Endothelial cell of umbilical vein (primary cell): ENCODE data around the gene PLXDC2. TPM values are rescaled to one million over a fixed set of nuclear protein-coding genes. Genes with fewer than 3 reads are reported as not detected.

ENCODE experiments used
- BruUV-seq: library from RNA; stranded (reverse); fragments of 400-500 nt; replicated peaks from 2 replicates; lab custom pipeline; 2021; lab: Mats Ljungman, UMichigan
- CTCF ChIA-PET: fragments of 300-600, 350-600 bp; sonication (Branson Sonifier 250); formaldehyde crosslinking; loops from one replicate; lab custom pipeline; 2021; ENCODE audit warnings: antibody characterized with exemption, inconsistent platforms; lab: Charles Lee
- POLR2A ChIA-PET: fragments of 300-600, 350-600 bp; sonication (Branson Sonifier 250); formaldehyde crosslinking; loops from one replicate; lab custom pipeline; 2021; ENCODE audit warnings: antibody characterized with exemption, inconsistent platforms; lab: Charles Lee
- DNase-seq: peaks from one replicate; pipeline ENCODE4 v3.0.0-alpha.2; 2011; ENCODE audit warnings: low read depth, low spot score
- FAIRE-seq: peaks from 2 replicates; lab custom pipeline; 2011; peaks lifted over from hg19 to GRCh38; lab: Jason Lieb, UNC
- H2AFZ ChIP-seq: 2 replicates; pipeline ENCODE4 v1.6.0; 2012; ENCODE audit warnings: low read depth, low read length, control low read depth, inconsistent platforms
- H3K27ac ChIP-seq: 2 replicates; pipeline ENCODE4 v1.5.1; 2011; ENCODE audit warnings: low read depth, mild to moderate bottlenecking, control low read depth, low read length, moderate library complexity; ENCODE audit not compliant: insufficient read depth
- H3K27me3 ChIP-seq, 2 experiments: 2 replicates each; pipeline versions ENCODE4 v1.6.0 to v1.6.1; 2011; ENCODE audit warnings: low read length in 2 of 2, mixed read lengths in 1 of 2; ENCODE audit not compliant: control insufficient read depth in 2 of 2, insufficient read depth in 2 of 2
- H3K36me3 ChIP-seq, 2 experiments: 2 replicates in 1 of 2; 3 replicates in 1 of 2; pipeline ENCODE4 v1.5.1; 2011; ENCODE audit warnings: low read length in 2 of 2, mild to moderate bottlenecking in 1 of 2, moderate library complexity in 1 of 2; ENCODE audit not compliant: control insufficient read depth in 2 of 2, insufficient read depth in 2 of 2; ENCODE audit errors: extremely low read depth in 1 of 2
- H3K4me1 ChIP-seq: 3 replicates; pipeline ENCODE4 v1.5.1; 2011; ENCODE audit warnings: mild to moderate bottlenecking, low read length; ENCODE audit not compliant: control insufficient read depth, insufficient read depth; ENCODE audit errors: extremely low read depth
- H3K4me2 ChIP-seq: 2 replicates; pipeline ENCODE4 v1.6.1; 2011; ENCODE audit warnings: low read length, control low read depth, mixed read lengths; ENCODE audit not compliant: insufficient read depth
- H3K4me3 ChIP-seq, 3 experiments: fragments of 200-600 bp in 1 of 3; sonication (generic), shearing (Covaris generic) in 1 of 3; replicated peaks in 1 of 3; 2 replicates each; pipeline ENCODE4 v1.5.1; 2011 to 2016; ENCODE audit warnings: control low read depth in 3 of 3, low read length in 3 of 3, mild to moderate bottlenecking in 2 of 3, inconsistent platforms in 1 of 3, low read depth in 1 of 3, moderate library complexity in 1 of 3; ENCODE audit not compliant: insufficient read depth in 1 of 3
- H3K79me2 ChIP-seq: 2 replicates; pipeline ENCODE4 v1.6.0; 2012; ENCODE audit warnings: low read length, inconsistent platforms; ENCODE audit not compliant: control insufficient read depth, insufficient read depth
- H3K9ac ChIP-seq: replicated peaks from 2 replicates; pipeline ENCODE3; 2011; ENCODE audit warnings: low read length, control low read depth; ENCODE audit not compliant: insufficient read depth; ENCODE audit errors: extremely low read depth
- H3K9me1 ChIP-seq: replicated peaks from 3 replicates; pipeline ENCODE4 v1.6.0; 2011; ENCODE audit warnings: mild to moderate bottlenecking, low read length; ENCODE audit not compliant: control insufficient read depth, insufficient read depth; ENCODE audit errors: extremely low read depth
- H3K9me3 ChIP-seq: replicated peaks from 2 replicates; pipeline ENCODE4 v1.5.1; 2012; ENCODE audit warnings: low read length, inconsistent platforms; ENCODE audit not compliant: control insufficient read depth, insufficient read depth
- H4K20me1 ChIP-seq: replicated peaks from 2 replicates; pipeline ENCODE3; 2011; ENCODE audit warnings: mild to moderate bottlenecking, low read length; ENCODE audit not compliant: control insufficient read depth, insufficient read depth; ENCODE audit errors: extremely low read depth
- EZH2 ChIP-seq: IDR thresholded peaks from 2 replicates; pipeline ENCODE4 v1.6.1; 2012; ENCODE audit warnings: borderline replicate concordance, low read depth, mild to moderate bottlenecking, moderate library complexity, low read length, inconsistent platforms; ENCODE audit not compliant: severe bottlenecking
- FOS ChIP-seq: IDR thresholded peaks from 2 replicates; pipeline ENCODE4 v1.6.1; 2011; ENCODE audit warnings: mild to moderate bottlenecking, low read length, moderate library complexity, borderline replicate concordance; ENCODE audit not compliant: insufficient read depth
- GATA2 ChIP-seq: IDR thresholded peaks from 2 replicates; pipeline ENCODE4 v1.7.0; 2011; ENCODE audit warnings: low read depth, mild to moderate bottlenecking, moderate library complexity, mixed read lengths, low read length; ENCODE audit not compliant: insufficient read length, insufficient read depth
- JUN ChIP-seq: IDR thresholded peaks from 2 replicates; pipeline ENCODE4 v1.6.1; 2011; ENCODE audit warnings: borderline replicate concordance, low read depth; ENCODE audit not compliant: insufficient read length, insufficient read depth
- MYC ChIP-seq: IDR thresholded peaks from one replicate; pipeline ENCODE4 v1.6.1; 2011; ENCODE audit warnings: mild to moderate bottlenecking, low read depth, low read length
- POLR2A ChIP-seq: IDR thresholded peaks from 2 replicates; pipeline ENCODE4 v1.6.1; 2012; ENCODE audit warnings: low read depth, mild to moderate bottlenecking, control low read depth, low read length
- POLR2AphosphoS5 ChIP-seq: IDR thresholded peaks from 2 replicates; pipeline ENCODE4 v1.6.1; 2012; ENCODE audit warnings: low read depth, mild to moderate bottlenecking, control low read depth, low read length, moderate library complexity; ENCODE audit not compliant: insufficient read depth
- dilution Hi-C: fragments of 300-500 bp; cut with MboI; formaldehyde crosslinking; loops from one replicate; pipeline ENCODE4 v1.15.0; 2019; ENCODE audit warnings: low sequenced_read_pairs; ENCODE audit not compliant: extremely low pct_ligation_motif_present
- intact Hi-C: fragments of 100-400 bp; cut with micrococcal nuclease; formaldehyde crosslinking; loops from one replicate; pipeline ENCODE4 v1.10.0; 2022
- polyA plus RNA-seq, 4 experiments: library from polyadenylated mRNA; depleted of rRNA in 3 of 4; stranded (reverse) in 3 of 4; unstranded in 1 of 4; fragments of >200 nt; gene quantifications; 2 replicates each; pipeline versions ENCODE4 v1.2.1 to v1.2.3, GENCODE V29; 2011 to 2012; ENCODE audit warnings: missing spikeins in 1 of 4
- total RNA-seq: library from RNA; stranded (reverse); gene quantifications from 2 replicates; pipeline ENCODE4 v1.2.3, GENCODE V29; 2021
- TF ChIP-seq, protein P1 (sequence below), 2 donors: IDR thresholded peaks; 1 replicate in 1 of 2; 2 replicates in 1 of 2; pipeline ENCODE4 v1.5.1; 2011; ENCODE audit warnings: low read length in 2 of 2, mild to moderate bottlenecking in 2 of 2, moderate library complexity in 2 of 2, control low read depth in 1 of 2, inconsistent platforms in 1 of 2, low read depth in 1 of 2; ENCODE audit not compliant: insufficient read depth in 1 of 2; ENCODE audit errors: extremely low read depth in 1 of 2
- TF ChIP-seq, protein P2 (sequence below): IDR thresholded peaks from 2 replicates; pipeline ENCODE4 v1.6.1; 2011; ENCODE audit not compliant: insufficient read depth, insufficient read length

PLXDC2 gene
- total and polyA plus RNA-seq, 2 donors (not counting 3 experiments of a cell fraction or from before 2014, with no cell fraction given): 0.32 to 1.2 TPM

DNA sequence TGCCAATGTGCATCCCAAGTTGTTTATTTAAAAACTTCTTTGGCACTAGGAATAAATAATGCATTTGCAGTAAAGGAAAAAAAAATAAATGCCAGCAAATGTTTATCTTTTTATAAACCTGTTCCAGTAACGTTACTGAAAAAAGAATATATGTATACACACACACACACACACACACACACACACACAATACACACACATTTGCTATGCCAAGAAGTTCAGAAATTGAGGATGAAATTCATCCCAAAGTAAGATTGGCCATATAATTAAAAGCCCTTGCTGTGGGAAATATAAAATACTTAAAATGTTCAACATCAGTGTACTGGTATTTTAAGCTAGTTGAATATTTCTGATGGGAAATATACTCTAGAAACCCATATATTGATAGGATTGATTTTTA lies 2.6 kb downstream of the PLXDC2 start:
- peaks cover 26 to 45% of the 10 kb centered on the region in 2 experiments for H3K27me3 ChIP-seq
- peaks cover 2% of the 10 kb centered on the region for H3K4me1 ChIP-seq
- H3K9me3 ChIP-seq: no peaks in the 10 kb centered on the region
- no TSS peak for BruUV-seq
- no peaks in the 10 kb centered on the region for H4K20me1 ChIP-seq
- ChIA-PET CTCF (interaction anchor here (0.6 to 3.0 kb wide), 6 partner anchors 9 to 1037 kb away, joined by 3 to 53 read pairs (median 4); no protein-coding TSS in a partner anchor), POLR2A (no interaction called here)
- H3K9me1 ChIP-seq: no peaks in the 10 kb centered on the region
- no peak overlapping the region for H3K9ac ChIP-seq
- FAIRE-seq (no peak), DNase-seq (no peak)
- no peaks in the 10 kb centered on the region for H3K79me2 ChIP-seq
- intact Hi-C loops (loop anchor here (5.0 kb wide), 4 partner anchors 113 to 1038 kb away; no protein-coding TSS in a partner anchor), dilution Hi-C loops (no loop called here)
- H3K4me3 ChIP-seq: no peak overlapping the region
- H3K4me2 ChIP-seq: no peak overlapping the region
- no peak overlapping the region for H3K27ac ChIP-seq
- no peaks in the 10 kb centered on the region for H3K36me3 ChIP-seq
- H2AFZ ChIP-seq: no peak overlapping the region
- TF ChIP-seq EZH2 (no peak), GATA2 (no peak), MYC (no peak), FOS (no peak), POLR2AphosphoS5 (no peak), JUN (no peak), POLR2A (no peak)
- TF ChIP-seq, protein P1, sequence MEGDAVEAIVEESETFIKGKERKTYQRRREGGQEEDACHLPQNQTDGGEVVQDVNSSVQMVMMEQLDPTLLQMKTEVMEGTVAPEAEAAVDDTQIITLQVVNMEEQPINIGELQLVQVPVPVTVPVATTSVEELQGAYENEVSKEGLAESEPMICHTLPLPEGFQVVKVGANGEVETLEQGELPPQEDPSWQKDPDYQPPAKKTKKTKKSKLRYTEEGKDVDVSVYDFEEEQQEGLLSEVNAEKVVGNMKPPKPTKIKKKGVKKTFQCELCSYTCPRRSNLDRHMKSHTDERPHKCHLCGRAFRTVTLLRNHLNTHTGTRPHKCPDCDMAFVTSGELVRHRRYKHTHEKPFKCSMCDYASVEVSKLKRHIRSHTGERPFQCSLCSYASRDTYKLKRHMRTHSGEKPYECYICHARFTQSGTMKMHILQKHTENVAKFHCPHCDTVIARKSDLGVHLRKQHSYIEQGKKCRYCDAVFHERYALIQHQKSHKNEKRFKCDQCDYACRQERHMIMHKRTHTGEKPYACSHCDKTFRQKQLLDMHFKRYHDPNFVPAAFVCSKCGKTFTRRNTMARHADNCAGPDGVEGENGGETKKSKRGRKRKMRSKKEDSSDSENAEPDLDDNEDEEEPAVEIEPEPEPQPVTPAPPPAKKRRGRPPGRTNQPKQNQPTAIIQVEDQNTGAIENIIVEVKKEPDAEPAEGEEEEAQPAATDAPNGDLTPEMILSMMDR (IDR thresholded peaks at IDR 0.05; ENCODE audit: extremely low read depth in 1 of 2, insufficient read depth in 1 of 2, low read depth in 1 of 2, low read length in 2 of 2): no peak
- TF ChIP-seq, protein P2, sequence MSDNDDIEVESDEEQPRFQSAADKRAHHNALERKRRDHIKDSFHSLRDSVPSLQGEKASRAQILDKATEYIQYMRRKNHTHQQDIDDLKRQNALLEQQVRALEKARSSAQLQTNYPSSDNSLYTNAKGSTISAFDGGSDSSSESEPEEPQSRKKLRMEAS: no peak
